OCI-M1 (cell line): ENCODE results near the gene HDAC4.

ENCODE experiments used
- DNase-seq: peaks from one replicate; lab custom pipeline; 2025; lab: John Stamatoyannopoulos, UW

The HDAC4 gene

GRCh38 chr2:239200646-239201530 lies 199.9 kb downstream of the HDAC4 start:
- no peak for DNase-seq

- no peak for DNase-seq
Observed at GRCh38 chr2:239199041-239199768, 201.6 kb downstream of the HDAC4 start.

GRCh38 chr2:239198221-239198620 lies 202.6 kb downstream of the HDAC4 start:
- no peak for DNase-seq

GRCh38 chr2:239197146-239197545 lies 203.7 kb downstream of the HDAC4 start:
- no peak for DNase-seq

- DNase-seq, result no peak
Observed at GRCh38 chr2:239196474-239197021, 204.3 kb downstream of the HDAC4 start.

GRCh38 chr2:239195992-239196391 lies 204.8 kb downstream of the HDAC4 start:
- DNase-seq, result no peak

- no peak for DNase-seq
Observed at GRCh38 chr2:239195318-239195871, 205.4 kb downstream of the HDAC4 start.

GRCh38 chr2:239194731-239195317 lies 206.0 kb downstream of the HDAC4 start:
- no peak for DNase-seq

GRCh38 chr2:239193925-239194677 lies 206.7 kb downstream of the HDAC4 start:
- no peak for DNase-seq

- DNase-seq, result no peak
Observed at GRCh38 chr2:239193401-239193811, 207.4 kb downstream of the HDAC4 start.

- DNase-seq, result no peak
Observed at GRCh38 chr2:239192975-239193374, 207.8 kb downstream of the HDAC4 start.

GRCh38 chr2:239192456-239192855 lies 208.4 kb downstream of the HDAC4 start:
- no peak for DNase-seq

- no peak for DNase-seq
Observed at GRCh38 chr2:239190921-239191885, 209.6 kb downstream of the HDAC4 start.

- no peak for DNase-seq
Observed at GRCh38 chr2:239190361-239190760, 210.5 kb downstream of the HDAC4 start.

- no peak for DNase-seq
Observed at GRCh38 chr2:239189711-239190131, 211.1 kb downstream of the HDAC4 start.

GRCh38 chr2:239188536-239188935 lies 212.3 kb downstream of the HDAC4 start:
- DNase-seq, result no peak

GRCh38 chr2:239187464-239188253 lies 213.2 kb downstream of the HDAC4 start:
- DNase-seq, result no peak

- no peak for DNase-seq
Observed at GRCh38 chr2:239186516-239187357, 214.1 kb downstream of the HDAC4 start.
